MCF 10A (cell line): ENCODE data around the gene QPCT. TPM values are rescaled to one million over a fixed set of nuclear protein-coding genes. Genes with fewer than 3 reads are reported as not detected.

Source experiments
- BruUV-seq: library from RNA; stranded (reverse); fragments of 400-500 nt; replicated peaks from 2 replicates; lab custom pipeline; 2021; lab: Mats Ljungman, UMichigan
- CTCF ChIA-PET: fragments of 300-600 bp; sonication (Branson Sonifier 250); formaldehyde crosslinking; extraction: SDS; loops from one replicate; lab custom pipeline; 2021; ENCODE audit warnings: antibody characterized with exemption, inconsistent platforms; lab: Yijun Ruan, JAX
- POLR2A ChIA-PET: fragments of 300-600, 350-650 bp; sonication (Branson Sonifier 250); formaldehyde crosslinking; extraction: SDS; loops from one replicate; lab custom pipeline; 2020; ENCODE audit warnings: antibody characterized with exemption, inconsistent platforms; lab: Yijun Ruan, JAX
- DNase-seq: peaks from one replicate; pipeline ENCODE4 v3.0.0-alpha.2; 2018; ENCODE audit not compliant: unreplicated experiment
- H3K27ac Mint-ChIP-seq: one replicate; pipeline ENCODE4 v1.8.0; 2022; ENCODE audit warnings: mild to moderate bottlenecking, low read depth, mixed read lengths; ENCODE audit not compliant: unreplicated experiment
- H3K27me3 Mint-ChIP-seq: one replicate; pipeline ENCODE4 v1.8.0; 2022; ENCODE audit warnings: mixed read lengths; ENCODE audit not compliant: insufficient read depth, unreplicated experiment
- H3K36me3 Mint-ChIP-seq: one replicate; pipeline ENCODE4 v1.8.0; 2022; ENCODE audit warnings: mild to moderate bottlenecking, moderate library complexity, mixed read lengths; ENCODE audit not compliant: insufficient read depth, unreplicated experiment
- H3K4me1 Mint-ChIP-seq: one replicate; pipeline ENCODE4 v1.8.0; 2022; ENCODE audit warnings: mixed read lengths; ENCODE audit not compliant: insufficient read depth, unreplicated experiment
- H3K4me3 Mint-ChIP-seq: one replicate; pipeline ENCODE4 v1.8.0; 2022; ENCODE audit warnings: mild to moderate bottlenecking, moderate library complexity, mixed read lengths; ENCODE audit not compliant: unreplicated experiment
- H3K9me3 Mint-ChIP-seq: one replicate; pipeline ENCODE4 v1.8.0; 2022; ENCODE audit warnings: mixed read lengths; ENCODE audit not compliant: unreplicated experiment
- CTCF ChIP-seq: fragments of 200-600 bp; IDR thresholded peaks from one replicate; pipeline ENCODE4 v1.8.0; 2022; ENCODE audit warnings: antibody characterized with exemption, mild to moderate bottlenecking; ENCODE audit not compliant: unreplicated experiment
- intact Hi-C: fragments of 100-400 bp; cut with micrococcal nuclease; formaldehyde crosslinking; loops from 2 replicates; pipeline ENCODE4 v1.14.1; 2022
- total RNA-seq: library from RNA; stranded (reverse); gene quantifications from 2 replicates; pipeline ENCODE4 v1.2.3, GENCODE V29; 2022

Gene QPCT
- total RNA-seq, 1 experiment from 2014 or later = not detected

- Mint-ChIP-seq H3K36me3 (no peaks in the 10 kb centered on the region), H3K4me3 (no peak overlapping the region), H3K9me3 (no peaks in the 10 kb centered on the region), H3K27ac (peak overlapping the region; percentile 64), H3K27me3 (no peaks in the 10 kb centered on the region), H3K4me1 (peaks cover 19% of the 10 kb centered on the region)
- intact Hi-C loops = loop anchor here (10.0 kb wide), 1 partner anchor 885 kb away; no protein-coding TSS in a partner anchor
- ChIA-PET POLR2A (interaction anchor here (0.7 to 1.7 kb wide), 7 partner anchors 12 to 555 kb away, joined by 3 to 4 read pairs (median 3); partner anchors contain the start of gene PRKD3), CTCF (interaction anchor here (0.7 to 3.5 kb wide), 6 partner anchors 10 to 487 kb away, joined by 3 to 20 read pairs (median 3); no protein-coding TSS in a partner anchor)
- TF ChIP-seq CTCF = no peak
- peak; percentile 92 for DNase-seq
- no TSS peak for BruUV-seq
Measured at GRCh38 chr2:37389989-37390765, 45.7 kb downstream of the QPCT start.

GRCh38 chr2:37390777-37391176, 46.3 kb downstream of the QPCT start:
- no peak for TF ChIP-seq CTCF
- Mint-ChIP-seq H3K36me3 (no peaks in the 10 kb centered on the region), H3K9me3 (no peaks in the 10 kb centered on the region), H3K27ac (peak overlapping the region; percentile 64), H3K4me3 (no peak overlapping the region), H3K4me1 (peaks cover 19% of the 10 kb centered on the region), H3K27me3 (no peaks in the 10 kb centered on the region)
- POLR2A ChIA-PET = interaction anchor here (0.6 to 1.7 kb wide), 6 partner anchors 13 to 554 kb away, joined by 3 to 4 read pairs (median 3); no protein-coding TSS in a partner anchor
- no peak for DNase-seq
- intact Hi-C loops = loop anchor here (10.0 kb wide), 1 partner anchor 884 kb away; no protein-coding TSS in a partner anchor
- CTCF ChIA-PET = interaction anchor here (0.6 to 3.5 kb wide), 8 partner anchors 10 to 632 kb away, joined by 3 to 20 read pairs (median 3); no protein-coding TSS in a partner anchor
- BruUV-seq = no TSS peak

- H3K9me3 Mint-ChIP-seq = no peaks in the 10 kb centered on the region
- peaks cover 19% of the 10 kb centered on the region for H3K4me1 Mint-ChIP-seq
- no peaks in the 10 kb centered on the region for H3K36me3 Mint-ChIP-seq
- no peaks in the 10 kb centered on the region for H3K27me3 Mint-ChIP-seq
- H3K27ac Mint-ChIP-seq = no peak overlapping the region
- no peak overlapping the region for H3K4me3 Mint-ChIP-seq
- DNase-seq = no peak
- intact Hi-C loops = loop anchor here (10.0 kb wide), 1 partner anchor 883 kb away; no protein-coding TSS in a partner anchor
- CTCF ChIA-PET = interaction anchor here (0.5 to 3.5 kb wide), 4 partner anchors 104 to 902 kb away, joined by 3 to 20 read pairs (median 4); no protein-coding TSS in a partner anchor
- POLR2A ChIA-PET = interaction anchor here (0.7 to 1.7 kb wide), 2 partner anchors 13 to 486 kb away, joined by 3 read pairs; no protein-coding TSS in a partner anchor
- no peak for TF ChIP-seq CTCF
- BruUV-seq = no TSS peak
Measured at GRCh38 chr2:37391711-37392110, 47.3 kb downstream of the QPCT start.

- no peak overlapping the region for H3K27ac Mint-ChIP-seq
Measured at GRCh38 chr2:37392428-37392827, 48.0 kb downstream of the QPCT start.

More at GRCh38 chr2:37392428-37392827, 48.0 kb downstream of the QPCT start:
- no peak for TF ChIP-seq CTCF
- Mint-ChIP-seq H3K4me3 (no peak overlapping the region), H3K36me3 (no peaks in the 10 kb centered on the region), H3K27me3 (no peaks in the 10 kb centered on the region), H3K4me1 (peaks cover 19% of the 10 kb centered on the region), H3K9me3 (no peaks in the 10 kb centered on the region)
- no peak for DNase-seq
- no TSS peak for BruUV-seq
- ChIA-PET CTCF (no interaction called here), POLR2A (no interaction called here)
- intact Hi-C loops = loop anchor here (10.0 kb wide), 1 partner anchor 882 kb away; no protein-coding TSS in a partner anchor
